ENCODE measurements around the gene LIF.

Gene LIF

GRCh38 chr22:30195245-30196140 lies 51.1 kb downstream of the LIF start:
- H3K4me3 ChIP-seq (ENCODE audit: insufficient read depth, low read depth, low read length), result no peak overlapping the region
- WGBS, 2 experiments, result 85 to 86% methylated on average over 5 of the region's 5 CpGs

GRCh38 chr22:30193031-30193775 lies 53.4 kb downstream of the LIF start:
- Histone ChIP-seq H3K27ac (ENCODE audit: insufficient read depth, low read depth, low read length, poor library complexity, severe bottlenecking) (no peak overlapping the region), H3K36me3 (ENCODE audit: control insufficient read depth, insufficient read depth, low read length) (no peaks in the 10 kb centered on the region), H3K9me3 (ENCODE audit: control insufficient read depth, low read length) (no peaks in the 10 kb centered on the region), H3K27me3 (ENCODE audit: control insufficient read depth, insufficient read depth, low read length, poor library complexity, severe bottlenecking) (no peaks in the 10 kb centered on the region), H3K4me3 (ENCODE audit: insufficient read depth, low read depth, low read length) (no peak overlapping the region), H3K4me1 (ENCODE audit: control insufficient read depth, insufficient read depth, low read length) (peaks cover 9% of the 10 kb centered on the region)
- WGBS, 2 experiments, result 96 to 100% methylated on average over 2 to 3 of the region's 3 CpGs

More at GRCh38 chr22:30195245-30196140, 51.1 kb downstream of the LIF start:
- H3K36me3 ChIP-seq (ENCODE audit: control insufficient read depth, insufficient read depth, low read length), result no peaks in the 10 kb centered on the region
- no peaks in the 10 kb centered on the region for H3K27me3 ChIP-seq (ENCODE audit: control insufficient read depth, insufficient read depth, low read length, poor library complexity, severe bottlenecking)
- H3K4me1 ChIP-seq (ENCODE audit: control insufficient read depth, insufficient read depth, low read length), result peaks cover 9% of the 10 kb centered on the region
- H3K9me3 ChIP-seq (ENCODE audit: control insufficient read depth, low read length), result no peaks in the 10 kb centered on the region
- H3K27ac ChIP-seq (ENCODE audit: insufficient read depth, low read depth, low read length, poor library complexity, severe bottlenecking), result no peak overlapping the region

GRCh38 chr22:30192427-30192826 lies 54.1 kb downstream of the LIF start:
- Histone ChIP-seq H3K9me3 (ENCODE audit: control insufficient read depth, low read length) (no peaks in the 10 kb centered on the region), H3K36me3 (ENCODE audit: control insufficient read depth, insufficient read depth, low read length) (no peaks in the 10 kb centered on the region), H3K27me3 (ENCODE audit: control insufficient read depth, insufficient read depth, low read length, poor library complexity, severe bottlenecking) (no peaks in the 10 kb centered on the region), H3K4me1 (ENCODE audit: control insufficient read depth, insufficient read depth, low read length) (peaks cover 9% of the 10 kb centered on the region), H3K27ac (ENCODE audit: insufficient read depth, low read depth, low read length, poor library complexity, severe bottlenecking) (no peak overlapping the region), H3K4me3 (ENCODE audit: insufficient read depth, low read depth, low read length) (no peak overlapping the region)
- WGBS, 2 experiments, result 97 to 100% methylated on average over 1 of the region's 1 CpG

- Histone ChIP-seq H3K36me3 (ENCODE audit: control insufficient read depth, insufficient read depth, low read length) (no peaks in the 10 kb centered on the region), H3K9me3 (ENCODE audit: control insufficient read depth, low read length) (no peaks in the 10 kb centered on the region), H3K4me3 (ENCODE audit: insufficient read depth, low read depth, low read length) (no peak overlapping the region), H3K27ac (ENCODE audit: insufficient read depth, low read depth, low read length, poor library complexity, severe bottlenecking) (no peak overlapping the region), H3K27me3 (ENCODE audit: control insufficient read depth, insufficient read depth, low read length, poor library complexity, severe bottlenecking) (no peaks in the 10 kb centered on the region), H3K4me1 (ENCODE audit: control insufficient read depth, insufficient read depth, low read length) (peaks cover 4% of the 10 kb centered on the region)
- whole genome bisulfite sequencing, 2 experiments, result 89 to 94% methylated on average over 2 to 3 of the region's 3 CpGs
Observed at GRCh38 chr22:30191040-30191701, 55.4 kb downstream of the LIF start.

GRCh38 chr22:30190574-30190973 lies 56.0 kb downstream of the LIF start:
- no peaks in the 10 kb centered on the region for H3K27me3 ChIP-seq (ENCODE audit: control insufficient read depth, insufficient read depth, low read length, poor library complexity, severe bottlenecking)
- H3K9me3 ChIP-seq (ENCODE audit: control insufficient read depth, low read length), result no peaks in the 10 kb centered on the region
- H3K4me3 ChIP-seq (ENCODE audit: insufficient read depth, low read depth, low read length), result no peak overlapping the region
- no peaks in the 10 kb centered on the region for H3K4me1 ChIP-seq (ENCODE audit: control insufficient read depth, insufficient read depth, low read length)
- no peaks in the 10 kb centered on the region for H3K36me3 ChIP-seq (ENCODE audit: control insufficient read depth, insufficient read depth, low read length)
- 96 to 100% methylated on average over 1 of the region's 1 CpG for WGBS, 2 experiments
- no peak overlapping the region for H3K27ac ChIP-seq (ENCODE audit: insufficient read depth, low read depth, low read length, poor library complexity, severe bottlenecking)

Measured in ectodermal cell (in vitro differentiated cells).